Heart left ventricle (tissue), 16 donors: Measurements from ENCODE around the gene ATF1. TPM values are rescaled to one million over a fixed set of nuclear protein-coding genes. Genes with fewer than 3 reads are reported as not detected.
"Not testable (repeated sequence)": the region's sequence is repeated elsewhere in the genome, so short reads cannot be mapped to it uniquely, and the experiment has no call there.

Source experiments
- ATAC-seq, 4 donors: fragments of 200-7000 bp; cut with Tn5 transposase; one replicate each; pipeline ENCODE4 v1.9.1; 2020 to 2022; ENCODE audit warnings: moderate library complexity in 4 of 4, mild to moderate bottlenecking in 3 of 4, moderate number of reproducible peaks in 1 of 4
- DNase-seq, 5 donors: peaks; one replicate each; pipeline ENCODE4 v3.0.0-alpha.2; 2020
- H3K27ac ChIP-seq, 12 donors: fragments of 200-600 bp; sonication (generic) in 4 of 12; one replicate each; pipeline versions ENCODE4 v1.5.0 to v1.8.0; 2016 to 2022; ENCODE audit warnings: mild to moderate bottlenecking in 2 of 12
- H3K27me3 ChIP-seq, 9 donors: fragments of 200-600 bp; sonication (generic) in 2 of 9; one replicate each; pipeline versions ENCODE4 v1.5.1 to v1.8.0; 2016 to 2022; ENCODE audit warnings: mild to moderate bottlenecking in 3 of 9
- H3K36me3 ChIP-seq, 9 donors: fragments of 200-600 bp; sonication (generic) in 2 of 9; one replicate each; pipeline versions ENCODE4 v1.5.0 to v1.8.0; 2018 to 2022; ENCODE audit warnings: mild to moderate bottlenecking in 2 of 9
- H3K4me1 ChIP-seq, 12 donors: fragments of 200-600 bp; sonication (generic) in 4 of 12; one replicate each; pipeline versions ENCODE4 v1.5.0 to v1.8.0; 2016 to 2022; ENCODE audit warnings: mild to moderate bottlenecking in 3 of 12
- H3K4me3 ChIP-seq, 12 donors: fragments of 200-600 bp; sonication (generic) in 4 of 12; one replicate each; pipeline versions ENCODE4 v1.5.0 to v1.8.0; 2017 to 2022; ENCODE audit warnings: mild to moderate bottlenecking in 9 of 12, moderate library complexity in 4 of 12
- H3K9me3 ChIP-seq, 12 donors: fragments of 200-600 bp; sonication (generic) in 4 of 12; one replicate each; pipeline versions ENCODE4 v1.5.0 to v1.8.0; 2016 to 2022; ENCODE audit warnings: mild to moderate bottlenecking in 1 of 12
- POLR2A ChIP-seq, 2 donors: fragments of 450-650 bp; IDR thresholded peaks; one replicate each; pipeline ENCODE4 v1.6.1; 2017; ENCODE audit warnings: antibody characterized with exemption in 2 of 2, mild to moderate bottlenecking in 2 of 2, moderate library complexity in 2 of 2
- whole genome bisulfite sequencing, 4 donors: extraction: QIAGEN DNeasy Blood & Tissue Kit in 2 of 4; methylation state at CpG; one replicate each; pipeline versions ENCODE4 v1.1.5 to v1.1.7; 2013 to 2018; 5-methylcytosine and 5-hydroxymethylcytosine counted together
- intact Hi-C, 10 donors: fragments of 100-400 bp; cut with DNase I; formaldehyde crosslinking; loops; one replicate each; pipeline versions ENCODE4 v1.11.1 to v1.14.2; 2022
- polyA plus RNA-seq, 2 donors: library from polyadenylated mRNA; stranded (reverse); fragments of 200-250 nt; gene quantifications; one replicate each; pipeline ENCODE4 v1.2.3, GENCODE V29; 2013
- total RNA-seq, 9 donors: library from RNA; depleted of rRNA in 2 of 9; stranded (reverse); fragments of >200 nt in 2 of 9; fragmentation: NEBNext Ultra II Directional in 3 of 9; extraction: Animal tissue kit (Norgen Biotek cat#: 25700) in 3 of 9; gene quantifications; one replicate each; pipeline versions ENCODE4 v1.1.0 to v1.2.4, GENCODE V29; 2016 to 2023
- TF ChIP-seq, protein P1 (sequence below), 12 donors: fragments of 200-600 bp; sonication (generic) in 4 of 12; IDR thresholded peaks; one replicate each; pipeline versions ENCODE4 v1.5.0 to v1.8.0; 2018 to 2022; ENCODE audit warnings: antibody characterized with exemption in 12 of 12, mild to moderate bottlenecking in 5 of 12
- donor health status: ischemic (EF 13 %, LVEDD 7.1; RV severe dilation, severe dysfunction).
- donor health status: healthy with polysubstance abuse.
- donor health status: DM: no; HTN: yes; CAD: no.
- donor health status: DM: no; HTN: no; CAD: no.
- donor health status: ischemic (EF 25% LVEDD 6.9; RV normal size, moderate dysfunction).
- donor health status: ischemic (EF 25% LVEDD 5.7; RV mildly dilated, moderate dysfunction).
- donor health status: healthy.
- donor health status: DM: yes; HTN: yes; CAD: no.
- donor health status: ischemic (EF 35%, LVEDD 5.7; RV mildly dilated, moderate dysfunction).
- donor health status: nonischemic (EF 11% LVEDD 7.7; RV severe dilation, severe dysfunction).
- donor health status: DM: yes; HTN: yes; CAD: no.
- donor health status: PGD.
- donor health status: ischemic (EF 29% LVEDD 5.4; RV normal size, mild dysfunction).
- donor health status: nonischemic (EF 23%, LVEDD 6.1; RV moderate dilation, normal function).

Gene ATF1
- total and polyA plus RNA-seq, 11 donors = 3.5 to 27.4 (median 18.0) TPM

DNA sequence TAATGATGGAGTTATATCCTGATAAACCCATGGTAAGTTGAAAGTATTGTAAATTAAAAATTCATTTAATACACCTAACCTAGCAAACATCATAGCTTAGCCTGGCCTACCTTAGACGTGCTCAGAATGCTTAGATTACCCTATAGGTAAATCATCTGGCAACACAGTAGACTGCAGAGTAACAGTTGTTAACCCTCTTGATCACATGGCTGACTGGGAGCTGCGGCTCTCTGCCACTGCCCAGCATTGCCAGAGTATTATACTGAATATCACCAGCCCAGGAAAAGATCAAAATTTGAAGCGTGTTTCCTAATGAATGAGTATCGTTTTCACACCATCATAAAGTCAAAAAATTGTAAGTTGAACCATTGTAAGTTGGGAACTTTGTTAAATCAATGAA is 61.0 kb downstream of the ATF1 start:
- intact Hi-C loops = loop anchor here in 8 of 10 donors (1.0 to 10.0 kb wide), 9 partner anchors 100 to 520 kb away; partner anchors contain the start of gene CELA1 (in 3 of the 8)

DNA sequence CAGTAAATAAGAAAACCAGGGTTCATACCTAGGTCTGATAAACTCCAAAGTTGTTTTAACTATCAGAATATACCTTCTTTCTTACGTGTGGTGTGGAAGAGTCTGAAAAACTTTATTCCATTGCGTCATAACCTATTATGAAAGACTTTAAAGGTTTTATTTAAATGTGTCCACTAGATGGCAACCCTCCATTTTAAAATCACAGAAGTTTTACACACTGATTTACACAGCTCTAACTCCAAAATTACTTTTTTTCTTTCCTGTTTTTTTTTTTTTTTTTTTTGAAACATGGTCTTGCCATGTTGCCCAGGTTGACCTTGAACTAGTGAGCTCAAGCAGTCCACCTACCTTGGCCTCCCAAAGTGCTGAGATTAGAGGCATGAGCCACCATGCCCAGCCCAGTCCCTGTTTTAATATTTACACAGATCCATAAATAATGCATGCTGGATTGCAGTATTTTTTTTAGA is 61.5 kb downstream of the ATF1 start:
- DNase-seq = no peak
- ATAC-seq = peak; percentile 54 to 83 (median 70)

More for the DNA sequence above, 61.0 kb downstream of the ATF1 start:
- Histone ChIP-seq H3K4me1 (peaks cover 0 to 11% (median 0%) of the 10 kb centered on the region in 12 donors), H3K27ac (peak overlapping the region in 10 of 12 donors; percentile 18 to 70 (median 62)), H3K27me3 (no peaks in the 10 kb centered on the region), H3K36me3 (peaks cover 0 to 20% (median 3%) of the 10 kb centered on the region in 9 donors), H3K9me3 (no peaks in the 10 kb centered on the region), H3K4me3 (no peak overlapping the region)
- DNase-seq (no peak), ATAC-seq (peak in 3 of 4 donors; percentile 27 to 57 (median 43))
- TF ChIP-seq, protein P1, sequence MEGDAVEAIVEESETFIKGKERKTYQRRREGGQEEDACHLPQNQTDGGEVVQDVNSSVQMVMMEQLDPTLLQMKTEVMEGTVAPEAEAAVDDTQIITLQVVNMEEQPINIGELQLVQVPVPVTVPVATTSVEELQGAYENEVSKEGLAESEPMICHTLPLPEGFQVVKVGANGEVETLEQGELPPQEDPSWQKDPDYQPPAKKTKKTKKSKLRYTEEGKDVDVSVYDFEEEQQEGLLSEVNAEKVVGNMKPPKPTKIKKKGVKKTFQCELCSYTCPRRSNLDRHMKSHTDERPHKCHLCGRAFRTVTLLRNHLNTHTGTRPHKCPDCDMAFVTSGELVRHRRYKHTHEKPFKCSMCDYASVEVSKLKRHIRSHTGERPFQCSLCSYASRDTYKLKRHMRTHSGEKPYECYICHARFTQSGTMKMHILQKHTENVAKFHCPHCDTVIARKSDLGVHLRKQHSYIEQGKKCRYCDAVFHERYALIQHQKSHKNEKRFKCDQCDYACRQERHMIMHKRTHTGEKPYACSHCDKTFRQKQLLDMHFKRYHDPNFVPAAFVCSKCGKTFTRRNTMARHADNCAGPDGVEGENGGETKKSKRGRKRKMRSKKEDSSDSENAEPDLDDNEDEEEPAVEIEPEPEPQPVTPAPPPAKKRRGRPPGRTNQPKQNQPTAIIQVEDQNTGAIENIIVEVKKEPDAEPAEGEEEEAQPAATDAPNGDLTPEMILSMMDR (IDR thresholded peaks at IDR 0.05) = no peak
- TF ChIP-seq POLR2A (IDR thresholded peaks at IDR 0.05) = no peak
- 45 to 54% (median 49%) methylated on average over 4 of the region's 4 CpGs for WGBS, 4 donors

DNA sequence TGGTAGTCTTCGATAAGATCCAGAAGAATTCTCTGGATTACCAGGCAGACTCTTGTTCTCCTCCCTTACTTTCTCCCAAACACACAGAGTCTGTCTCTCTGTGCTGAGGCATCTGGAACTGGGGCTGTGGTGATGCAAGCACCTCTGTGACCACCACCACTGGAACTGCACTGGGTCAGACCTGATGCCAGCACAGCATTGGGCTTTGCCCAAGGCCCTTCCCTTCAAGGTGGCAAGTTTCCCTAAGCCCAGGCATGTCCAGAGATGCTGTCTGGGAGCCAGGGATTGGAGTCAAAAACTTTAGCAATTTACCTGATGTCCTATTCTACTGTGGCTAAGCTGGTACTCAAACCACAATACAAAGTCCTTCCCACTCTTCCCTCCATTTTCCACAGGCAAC is 64.2 kb downstream of the ATF1 start:
- Histone ChIP-seq H3K4me1 (peaks cover 0 to 11% (median 0%) of the 10 kb centered on the region in 12 donors), H3K9me3 (peaks cover 0 to 10% (median 0%) of the 10 kb centered on the region in 12 donors), H3K27me3 (no peaks in the 10 kb centered on the region), H3K36me3 (no peaks in the 10 kb centered on the region), H3K4me3 (no peak overlapping the region), H3K27ac (no peak overlapping the region)
- ATAC-seq = no peak
- no peak for TF ChIP-seq POLR2A (IDR thresholded peaks at IDR 0.05)
- TF ChIP-seq, protein P1 (IDR thresholded peaks at IDR 0.05) = no peak
- intact Hi-C loops = loop anchor here in 7 of 10 donors (5.0 to 10.0 kb wide), 4 partner anchors 97 to 517 kb away; partner anchors contain the start of gene CELA1 (in 3 of the 7)
- no peak for DNase-seq
- WGBS, 4 donors = 87 to 100% (median 96%) methylated on average over 1 of the region's 1 CpG

More for the DNA sequence above, 61.5 kb downstream of the ATF1 start:
- intact Hi-C loops = loop anchor here in 8 of 10 donors (1.0 to 10.0 kb wide), 9 partner anchors 99 to 519 kb away; partner anchors contain the start of gene CELA1 (in 3 of the 8)
- Histone ChIP-seq H3K27me3 (no peaks in the 10 kb centered on the region), H3K27ac (peak overlapping the region in 10 of 12 donors; percentile 18 to 70 (median 62)), H3K36me3 (peaks cover 0 to 15% (median 0%) of the 10 kb centered on the region in 9 donors), H3K4me1 (peaks cover 0 to 11% (median 0%) of the 10 kb centered on the region in 12 donors), H3K9me3 (no peaks in the 10 kb centered on the region), H3K4me3 (no peak overlapping the region)
- TF ChIP-seq, protein P1 (IDR thresholded peaks at IDR 0.05) = peak; percentile 30 to 66 (median 53)
- no peak for TF ChIP-seq POLR2A (IDR thresholded peaks at IDR 0.05)
- WGBS, 4 donors = 1 to 4% (median 2%) methylated on average over 2 of the region's 2 CpGs

DNA sequence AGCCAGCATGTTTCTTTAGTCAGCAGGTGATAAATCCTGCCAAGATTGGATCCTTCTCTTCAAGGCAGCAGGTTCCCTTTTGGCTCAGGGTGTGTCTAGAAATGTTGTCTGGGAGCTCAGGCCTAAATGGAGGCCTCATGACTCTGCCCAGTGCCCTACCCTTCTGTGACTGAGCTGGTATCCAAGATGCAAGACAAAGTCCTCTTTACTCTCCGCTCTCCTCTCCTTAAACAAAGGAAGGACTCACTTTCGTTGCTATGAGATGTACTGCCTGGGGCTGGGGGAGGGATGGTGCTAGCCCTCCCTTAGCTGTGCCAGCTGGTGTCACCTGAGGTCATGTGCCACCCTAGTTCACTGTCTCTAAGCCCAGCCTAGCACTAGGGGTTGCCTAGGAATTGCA is 65.0 kb downstream of the ATF1 start:
- peaks cover 0 to 11% (median 0%) of the 10 kb centered on the region in 12 donors for H3K4me1 ChIP-seq
- WGBS, 4 donors = 79 to 95% (median 84%) methylated on average over 2 of the region's 2 CpGs
- peaks cover 0 to 18% (median 0%) of the 10 kb centered on the region in 12 donors for H3K9me3 ChIP-seq
- peak in 1 of 4 donors; percentile 41 for ATAC-seq
- no peak overlapping the region for H3K27ac ChIP-seq
- no peak overlapping the region for H3K4me3 ChIP-seq
- H3K27me3 ChIP-seq = no peaks in the 10 kb centered on the region
- intact Hi-C loops = loop anchor here in 7 of 10 donors (5.0 to 10.0 kb wide), 4 partner anchors 96 to 516 kb away; partner anchors contain the start of gene CELA1 (in 3 of the 7)
- TF ChIP-seq, protein P1 (IDR thresholded peaks at IDR 0.05) = no peak
- no peak for TF ChIP-seq POLR2A (IDR thresholded peaks at IDR 0.05)
- H3K36me3 ChIP-seq = no peaks in the 10 kb centered on the region
- no peak for DNase-seq

DNA sequence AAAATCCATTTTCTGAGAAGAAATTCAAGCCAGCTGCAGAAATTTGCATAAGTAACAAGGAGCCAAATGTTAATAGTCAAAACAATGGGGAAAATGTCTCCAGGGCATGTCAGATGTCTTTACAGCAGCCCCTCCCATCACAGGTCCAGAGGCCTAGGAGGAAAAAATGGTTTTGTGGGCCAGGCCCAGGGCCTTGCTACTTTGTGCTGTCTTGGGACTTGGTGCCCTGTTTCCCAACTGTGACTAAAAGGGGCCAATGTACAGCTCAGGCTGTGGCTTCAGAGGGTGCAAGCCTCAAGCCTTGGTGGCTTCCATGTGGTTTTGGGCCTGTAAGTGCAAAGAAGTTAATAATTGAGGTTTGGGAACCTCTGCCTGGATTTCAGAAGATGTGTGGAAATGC is 69.9 kb downstream of the ATF1 start:
- H3K27me3 ChIP-seq, intact Hi-C loops, H3K27ac ChIP-seq, H3K4me1 ChIP-seq, ATAC-seq, DNase-seq, H3K4me3 ChIP-seq, H3K36me3 ChIP-seq: not testable (repeated sequence)
- peaks cover 0 to 18% (median 0%) of the 10 kb centered on the region in 12 donors for H3K9me3 ChIP-seq
